ENCODE measurements around the gene GRIK5.

Gene GRIK5

DNA sequence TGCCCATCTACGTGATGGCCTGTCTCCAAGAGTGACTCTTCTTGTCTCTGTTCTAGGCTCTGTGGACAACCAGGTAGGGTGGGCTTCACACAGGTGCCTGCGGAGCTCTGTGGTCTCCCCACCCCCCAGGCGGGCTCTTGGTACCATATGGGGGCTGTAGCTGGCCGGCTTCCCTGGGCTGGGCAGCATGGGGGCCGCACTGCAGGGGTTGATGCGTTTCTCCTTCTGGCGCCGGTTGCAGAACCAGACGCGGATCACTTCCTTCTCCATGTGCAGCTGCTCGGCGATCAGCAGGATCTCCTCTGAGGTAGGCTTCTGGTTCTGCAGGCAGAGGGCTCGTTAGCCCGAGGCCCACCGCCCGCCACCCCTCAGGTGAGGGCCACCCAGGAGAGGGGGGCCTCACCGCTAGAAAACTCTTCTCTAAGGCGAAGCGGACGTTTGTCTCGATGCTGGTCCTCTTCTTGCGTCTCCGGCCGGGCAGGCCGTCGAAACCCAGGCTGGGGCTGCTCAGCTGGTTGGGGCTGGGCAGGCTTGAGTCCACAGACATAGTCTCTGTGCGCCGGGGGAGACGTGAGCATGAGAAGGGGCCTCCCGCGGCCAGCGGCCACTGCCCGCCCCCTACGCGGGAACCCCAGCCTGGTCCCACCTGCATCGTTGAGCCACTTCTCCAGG lies 25.3 kb upstream of the GRIK5 start:
- H3K4me1 ChIP-seq (ENCODE audit: insufficient read depth, insufficient read length), result peaks cover 12% of the 10 kb centered on the region
- no peaks in the 10 kb centered on the region for H3K27me3 ChIP-seq (ENCODE audit: insufficient read depth, insufficient read length)
- no peaks in the 10 kb centered on the region for H3K36me3 ChIP-seq (ENCODE audit: insufficient read depth, insufficient read length, low read length)
- H3K9ac ChIP-seq (ENCODE audit: insufficient read length, low read depth), result no peak overlapping the region
- H3K4me3 ChIP-seq (ENCODE audit: insufficient read length, low read depth), result no peak overlapping the region
- no peak for TF ChIP-seq ZNF274 (IDR thresholded peaks at IDR 0.05; ENCODE audit: low read depth, low read length)
- no peak for TF ChIP-seq SUZ12 (IDR thresholded peaks at IDR 0.05; ENCODE audit: extremely low read depth, insufficient read depth, insufficient read length)
- TF ChIP-seq YY1 (IDR thresholded peaks at IDR 0.05; ENCODE audit: insufficient read depth, insufficient read length), result no peak
- H3K9me3 ChIP-seq (ENCODE audit: insufficient read depth, low read length), result no peaks in the 10 kb centered on the region
- DNase-seq (ENCODE audit: low read depth, low spot score), result no peak

DNA sequence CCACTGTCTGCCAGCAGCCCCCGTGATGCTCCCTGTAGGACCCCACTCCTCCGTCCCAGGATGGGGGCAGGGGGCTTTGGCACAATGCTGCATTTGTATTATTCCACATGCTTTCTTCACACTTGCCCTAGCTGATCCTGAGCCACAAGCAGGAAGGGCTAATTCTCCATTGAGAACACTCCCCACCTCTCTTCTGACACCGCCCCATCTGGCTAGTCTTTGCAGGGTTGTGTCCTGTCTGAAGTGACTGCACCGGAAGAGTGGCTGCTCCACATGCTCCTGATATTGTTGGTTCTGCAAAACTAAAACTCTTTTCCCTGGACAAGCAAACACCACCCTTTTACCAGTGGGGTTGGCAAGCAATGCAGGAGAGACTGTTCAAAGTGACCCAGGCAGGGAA lies 23.9 kb upstream of the GRIK5 start:
- Histone ChIP-seq H3K4me3 (ENCODE audit: insufficient read length, low read depth) (no peak overlapping the region), H3K9me3 (ENCODE audit: insufficient read depth, low read length) (no peaks in the 10 kb centered on the region), H3K9ac (ENCODE audit: insufficient read length, low read depth) (no peak overlapping the region), H3K36me3 (ENCODE audit: insufficient read depth, insufficient read length, low read length) (no peaks in the 10 kb centered on the region), H3K27me3 (ENCODE audit: insufficient read depth, insufficient read length) (no peaks in the 10 kb centered on the region), H3K4me1 (ENCODE audit: insufficient read depth, insufficient read length) (peaks cover 8% of the 10 kb centered on the region)
- TF ChIP-seq SUZ12 (IDR thresholded peaks at IDR 0.05; ENCODE audit: extremely low read depth, insufficient read depth, insufficient read length), result no peak
- TF ChIP-seq YY1 (IDR thresholded peaks at IDR 0.05; ENCODE audit: insufficient read depth, insufficient read length), result no peak
- no peak for TF ChIP-seq ZNF274 (IDR thresholded peaks at IDR 0.05; ENCODE audit: low read depth, low read length)
- no peak for DNase-seq (ENCODE audit: low read depth, low spot score)

DNA sequence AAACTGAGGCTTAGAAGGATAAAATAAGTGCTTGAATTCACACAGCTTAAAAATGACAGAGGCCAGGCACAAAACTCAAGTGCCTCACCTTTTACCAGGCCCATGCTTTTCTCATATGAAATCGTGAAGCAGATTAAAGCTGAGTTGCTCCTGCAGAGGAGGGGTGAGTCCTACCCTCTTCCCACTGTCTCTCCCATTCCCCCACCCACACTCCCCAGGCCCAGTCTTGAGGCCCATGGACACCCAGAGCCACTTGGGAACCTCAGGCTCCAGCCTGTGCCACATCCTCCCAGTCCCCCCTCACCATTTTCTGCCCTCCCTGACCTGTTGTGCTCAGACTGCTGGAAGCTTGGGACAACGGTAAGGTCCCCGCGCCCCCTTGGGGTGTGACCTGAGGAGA lies 23.5 kb upstream of the GRIK5 start:
- no peak for TF ChIP-seq SUZ12 (IDR thresholded peaks at IDR 0.05; ENCODE audit: extremely low read depth, insufficient read depth, insufficient read length)
- TF ChIP-seq YY1 (IDR thresholded peaks at IDR 0.05; ENCODE audit: insufficient read depth, insufficient read length), result no peak
- no peak for TF ChIP-seq ZNF274 (IDR thresholded peaks at IDR 0.05; ENCODE audit: low read depth, low read length)
- H3K9ac ChIP-seq (ENCODE audit: insufficient read length, low read depth), result no peak overlapping the region
- peaks cover 8% of the 10 kb centered on the region for H3K4me1 ChIP-seq (ENCODE audit: insufficient read depth, insufficient read length)
- DNase-seq (ENCODE audit: low read depth, low spot score), result no peak
- no peaks in the 10 kb centered on the region for H3K9me3 ChIP-seq (ENCODE audit: insufficient read depth, low read length)
- H3K27me3 ChIP-seq (ENCODE audit: insufficient read depth, insufficient read length), result no peaks in the 10 kb centered on the region
- no peaks in the 10 kb centered on the region for H3K36me3 ChIP-seq (ENCODE audit: insufficient read depth, insufficient read length, low read length)
- H3K4me3 ChIP-seq (ENCODE audit: insufficient read length, low read depth), result no peak overlapping the region

DNA sequence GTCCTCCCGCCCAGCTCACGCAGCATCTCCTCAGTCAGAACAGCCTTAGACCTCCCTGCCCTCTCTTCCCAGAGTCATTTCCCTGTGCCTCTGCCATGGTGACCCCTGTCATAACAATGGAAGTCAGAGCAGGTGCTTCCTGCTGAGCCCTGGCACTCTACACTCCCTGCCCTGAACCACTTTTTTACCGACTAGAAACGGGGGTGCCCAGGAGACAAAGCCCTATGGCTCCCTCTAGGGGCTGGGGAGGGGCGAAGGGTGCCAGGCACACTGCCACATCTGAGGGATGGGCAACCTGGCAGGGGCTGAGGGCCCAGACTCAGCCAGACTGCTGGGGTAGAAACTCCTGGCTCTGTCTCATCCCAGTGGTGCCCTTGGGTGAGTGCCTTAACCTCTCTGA lies 22.3 kb upstream of the GRIK5 start:
- H3K4me3 ChIP-seq (ENCODE audit: insufficient read length, low read depth), result no peak overlapping the region
- H3K27me3 ChIP-seq (ENCODE audit: insufficient read depth, insufficient read length), result no peaks in the 10 kb centered on the region
- TF ChIP-seq SUZ12 (IDR thresholded peaks at IDR 0.05; ENCODE audit: extremely low read depth, insufficient read depth, insufficient read length) (no peak), YY1 (IDR thresholded peaks at IDR 0.05; ENCODE audit: insufficient read depth, insufficient read length) (no peak), ZNF274 (IDR thresholded peaks at IDR 0.05; ENCODE audit: low read depth, low read length) (no peak)
- peaks cover 8% of the 10 kb centered on the region for H3K4me1 ChIP-seq (ENCODE audit: insufficient read depth, insufficient read length)
- H3K9ac ChIP-seq (ENCODE audit: insufficient read length, low read depth), result no peak overlapping the region
- H3K36me3 ChIP-seq (ENCODE audit: insufficient read depth, insufficient read length, low read length), result no peaks in the 10 kb centered on the region
- no peaks in the 10 kb centered on the region for H3K9me3 ChIP-seq (ENCODE audit: insufficient read depth, low read length)
- no peak for DNase-seq (ENCODE audit: low read depth, low spot score)

DNA sequence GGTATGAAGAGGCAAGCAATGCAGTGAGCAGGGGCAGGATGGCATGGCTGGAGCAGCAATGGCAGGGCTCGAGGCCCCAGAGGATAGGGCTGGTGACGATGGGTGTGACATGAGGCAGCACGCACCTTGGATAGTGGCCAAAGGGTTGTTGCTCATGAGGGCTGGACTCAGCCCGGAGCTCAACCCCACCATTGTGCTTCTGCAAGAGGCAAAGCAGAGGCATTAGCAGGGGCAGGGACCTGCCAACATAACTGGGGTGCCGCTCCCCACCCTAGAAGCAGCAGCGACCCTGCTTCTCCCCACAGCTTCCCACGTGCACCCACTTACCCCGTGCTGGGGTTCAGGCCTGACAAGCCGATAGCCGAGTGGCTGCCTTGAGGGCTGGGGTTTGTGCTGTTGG lies 21.7 kb upstream of the GRIK5 start:
- Histone ChIP-seq H3K9ac (ENCODE audit: insufficient read length, low read depth) (no peak overlapping the region), H3K4me3 (ENCODE audit: insufficient read length, low read depth) (no peak overlapping the region), H3K36me3 (ENCODE audit: insufficient read depth, insufficient read length, low read length) (no peaks in the 10 kb centered on the region), H3K9me3 (ENCODE audit: insufficient read depth, low read length) (no peaks in the 10 kb centered on the region), H3K27me3 (ENCODE audit: insufficient read depth, insufficient read length) (no peaks in the 10 kb centered on the region), H3K4me1 (ENCODE audit: insufficient read depth, insufficient read length) (peaks cover 8% of the 10 kb centered on the region)
- no peak for DNase-seq (ENCODE audit: low read depth, low spot score)
- no peak for TF ChIP-seq YY1 (IDR thresholded peaks at IDR 0.05; ENCODE audit: insufficient read depth, insufficient read length)
- no peak for TF ChIP-seq ZNF274 (IDR thresholded peaks at IDR 0.05; ENCODE audit: low read depth, low read length)
- TF ChIP-seq SUZ12 (IDR thresholded peaks at IDR 0.05; ENCODE audit: extremely low read depth, insufficient read depth, insufficient read length), result no peak

DNA sequence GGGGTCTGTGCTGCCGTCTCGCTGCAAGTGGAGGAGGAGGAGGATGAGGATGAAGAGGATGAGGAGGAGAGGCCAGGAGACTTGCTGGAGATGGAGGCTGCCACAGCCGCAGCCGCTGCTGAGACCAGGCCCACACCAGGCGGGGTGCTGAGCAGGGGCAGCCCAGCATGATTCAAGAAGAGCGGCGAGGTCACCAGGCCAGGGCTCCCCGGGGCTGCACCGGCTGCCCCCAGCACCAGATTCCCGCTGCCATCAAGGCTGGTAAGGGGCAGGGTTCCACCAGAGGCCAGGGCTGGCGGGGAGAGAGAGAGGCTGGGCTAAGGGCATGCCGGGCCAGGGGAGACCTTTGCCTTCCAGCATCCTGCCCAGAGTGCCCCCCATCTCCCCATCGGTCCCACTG lies 21.3 kb upstream of the GRIK5 start:
- Histone ChIP-seq H3K4me3 (ENCODE audit: insufficient read length, low read depth) (no peak overlapping the region), H3K9ac (ENCODE audit: insufficient read length, low read depth) (no peak overlapping the region), H3K36me3 (ENCODE audit: insufficient read depth, insufficient read length, low read length) (no peaks in the 10 kb centered on the region), H3K4me1 (ENCODE audit: insufficient read depth, insufficient read length) (peaks cover 10% of the 10 kb centered on the region), H3K9me3 (ENCODE audit: insufficient read depth, low read length) (no peaks in the 10 kb centered on the region), H3K27me3 (ENCODE audit: insufficient read depth, insufficient read length) (no peaks in the 10 kb centered on the region)
- TF ChIP-seq SUZ12 (IDR thresholded peaks at IDR 0.05; ENCODE audit: extremely low read depth, insufficient read depth, insufficient read length) (no peak), ZNF274 (IDR thresholded peaks at IDR 0.05; ENCODE audit: low read depth, low read length) (no peak), YY1 (IDR thresholded peaks at IDR 0.05; ENCODE audit: insufficient read depth, insufficient read length) (no peak)
- no peak for DNase-seq (ENCODE audit: low read depth, low spot score)

DNA sequence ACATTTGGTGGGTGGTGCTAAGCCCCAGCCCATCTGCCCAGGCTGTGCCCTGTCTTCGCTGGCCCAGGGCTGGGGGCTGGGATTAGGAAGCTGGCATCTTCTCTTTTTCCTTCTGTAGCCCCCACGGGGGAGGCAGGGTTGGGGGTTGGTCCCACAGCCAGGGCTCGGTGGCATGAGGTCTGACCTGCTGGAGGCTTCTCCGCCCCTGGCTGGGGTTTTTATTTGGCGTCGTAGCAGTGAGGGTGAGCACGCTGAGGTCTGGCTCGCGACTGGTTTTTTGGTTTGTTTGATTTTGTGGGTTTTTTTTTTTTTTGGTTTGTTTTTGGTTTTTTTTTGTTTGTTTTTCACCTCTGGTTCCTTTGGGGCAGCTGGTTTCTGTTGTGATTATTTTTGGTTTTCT lies 20.7 kb upstream of the GRIK5 start:
- no peaks in the 10 kb centered on the region for H3K27me3 ChIP-seq (ENCODE audit: insufficient read depth, insufficient read length)
- no peak for DNase-seq (ENCODE audit: low read depth, low spot score)
- H3K4me1 ChIP-seq (ENCODE audit: insufficient read depth, insufficient read length), result peaks cover 10% of the 10 kb centered on the region
- no peak overlapping the region for H3K9ac ChIP-seq (ENCODE audit: insufficient read length, low read depth)
- H3K36me3 ChIP-seq (ENCODE audit: insufficient read depth, insufficient read length, low read length), result no peaks in the 10 kb centered on the region
- no peaks in the 10 kb centered on the region for H3K9me3 ChIP-seq (ENCODE audit: insufficient read depth, low read length)
- no peak overlapping the region for H3K4me3 ChIP-seq (ENCODE audit: insufficient read length, low read depth)
- TF ChIP-seq ZNF274 (IDR thresholded peaks at IDR 0.05; ENCODE audit: low read depth, low read length) (no peak), YY1 (IDR thresholded peaks at IDR 0.05; ENCODE audit: insufficient read depth, insufficient read length) (no peak), SUZ12 (IDR thresholded peaks at IDR 0.05; ENCODE audit: extremely low read depth, insufficient read depth, insufficient read length) (no peak)

All from NT2/D1 (cell line).